RWPE2 (cell line): ENCODE results near the gene ERRFI1.

Source experiments
- ATAC-seq: fragments of 200-7000 bp; cut with Tn5 transposase; 3 replicates; pipeline ENCODE4 v1.9.1; 2021; ENCODE audit warnings: low read depth
- DNase-seq: peaks from one replicate; pipeline ENCODE4 v3.0.0-alpha.2; 2020; ENCODE audit warnings: low spot score
- H3K27ac ChIP-seq: fragments of 450-650 bp; 2 replicates; pipeline ENCODE4 v1.5.1; 2017; ENCODE audit warnings: mild to moderate bottlenecking; ENCODE audit not compliant: poor library complexity, severe bottlenecking
- H3K27me3 ChIP-seq: fragments of 250-450 bp; sonication (Bioruptor Pico); 2 replicates; pipeline ENCODE4 v1.5.1; 2021; ENCODE audit warnings: mild to moderate bottlenecking, moderate library complexity; ENCODE audit not compliant: insufficient read depth, poor library complexity, severe bottlenecking
- H3K36me3 ChIP-seq: fragments of 250-450 bp; sonication (Bioruptor Pico); 2 replicates; pipeline ENCODE4 v1.5.1; 2020; ENCODE audit warnings: low read depth, mild to moderate bottlenecking, moderate library complexity
- H3K4me1 ChIP-seq: fragments of 250-450 bp; sonication (Bioruptor Pico); 2 replicates; pipeline ENCODE4 v1.5.1; 2021; ENCODE audit warnings: mild to moderate bottlenecking, moderate library complexity; ENCODE audit not compliant: insufficient read depth, poor library complexity, severe bottlenecking
- H3K4me3 ChIP-seq: fragments of 250-450 bp; sonication (Bioruptor Pico); 2 replicates; pipeline ENCODE4 v1.5.1; 2021; ENCODE audit warnings: mild to moderate bottlenecking, moderate library complexity; ENCODE audit not compliant: severe bottlenecking
- H3K9me3 ChIP-seq: fragments of 250-450 bp; sonication (Bioruptor Pico); 2 replicates; pipeline ENCODE4 v1.5.1; 2021; ENCODE audit warnings: mild to moderate bottlenecking, moderate library complexity; ENCODE audit not compliant: severe bottlenecking
- CTCF ChIP-seq: fragments of 450-650 bp; IDR thresholded peaks from one replicate; pipeline ENCODE4 v1.5.1; 2017; ENCODE audit warnings: mild to moderate bottlenecking, moderate library complexity; ENCODE audit not compliant: poor library complexity, severe bottlenecking

The ERRFI1 gene

GRCh38 chr1:8018492-8019228 is 7.4 kb downstream of the ERRFI1 start:
- H3K9me3 ChIP-seq = no peaks in the 10 kb centered on the region
- no peak for TF ChIP-seq CTCF
- peaks cover 100% of the 10 kb centered on the region for H3K36me3 ChIP-seq
- DNase-seq (no peak), ATAC-seq (no peak)
- no peaks in the 10 kb centered on the region for H3K27me3 ChIP-seq
- no peak overlapping the region for H3K4me3 ChIP-seq
- H3K4me1 ChIP-seq = peaks cover 70% of the 10 kb centered on the region
- H3K27ac ChIP-seq = peak overlapping the region; percentile 99

- ATAC-seq (peak; percentile 7; the same call in 1 of the 3 replicates), DNase-seq (no peak)
- peak overlapping the region; percentile 99 for H3K27ac ChIP-seq
- H3K4me3 ChIP-seq = no peak overlapping the region
- no peaks in the 10 kb centered on the region for H3K27me3 ChIP-seq
- H3K36me3 ChIP-seq = peaks cover 100% of the 10 kb centered on the region
- H3K9me3 ChIP-seq = no peaks in the 10 kb centered on the region
- no peak for TF ChIP-seq CTCF
- peaks cover 70% of the 10 kb centered on the region for H3K4me1 ChIP-seq
Observed at GRCh38 chr1:8017495-8018197, 8.5 kb downstream of the ERRFI1 start.

- Histone ChIP-seq H3K4me1 (peaks cover 68% of the 10 kb centered on the region), H3K36me3 (peaks cover 100% of the 10 kb centered on the region), H3K9me3 (no peaks in the 10 kb centered on the region), H3K27ac (peak overlapping the region; percentile 99), H3K4me3 (no peak overlapping the region), H3K27me3 (no peaks in the 10 kb centered on the region)
- ATAC-seq = no peak
- DNase-seq = no peak
- TF ChIP-seq CTCF = no peak
Observed at GRCh38 chr1:8016895-8017241, 9.2 kb downstream of the ERRFI1 start.

GRCh38 chr1:8016210-8016894 is 9.8 kb downstream of the ERRFI1 start:
- ATAC-seq (peak; percentile 6; the same call in 1 of the 3 replicates), DNase-seq (no peak)
- H3K27ac ChIP-seq = peak overlapping the region; percentile 99
- no peaks in the 10 kb centered on the region for H3K27me3 ChIP-seq
- peaks cover 100% of the 10 kb centered on the region for H3K36me3 ChIP-seq
- H3K9me3 ChIP-seq = no peaks in the 10 kb centered on the region
- peak; percentile 17 for TF ChIP-seq CTCF
- H3K4me3 ChIP-seq = no peak overlapping the region
- peaks cover 63% of the 10 kb centered on the region for H3K4me1 ChIP-seq
